Measurements from ENCODE around the gene SLC49A3. TPM values are rescaled to one million over a fixed set of nuclear protein-coding genes. Genes with fewer than 3 reads are reported as not detected.
A peak's percentile ranks its signal among the peaks of the same experiment; 100 is the strongest.

The SLC49A3 gene
- total and polyA plus RNA-seq, 7 donors, result 2.4 to 6.4 (median 4.6) TPM

DNA sequence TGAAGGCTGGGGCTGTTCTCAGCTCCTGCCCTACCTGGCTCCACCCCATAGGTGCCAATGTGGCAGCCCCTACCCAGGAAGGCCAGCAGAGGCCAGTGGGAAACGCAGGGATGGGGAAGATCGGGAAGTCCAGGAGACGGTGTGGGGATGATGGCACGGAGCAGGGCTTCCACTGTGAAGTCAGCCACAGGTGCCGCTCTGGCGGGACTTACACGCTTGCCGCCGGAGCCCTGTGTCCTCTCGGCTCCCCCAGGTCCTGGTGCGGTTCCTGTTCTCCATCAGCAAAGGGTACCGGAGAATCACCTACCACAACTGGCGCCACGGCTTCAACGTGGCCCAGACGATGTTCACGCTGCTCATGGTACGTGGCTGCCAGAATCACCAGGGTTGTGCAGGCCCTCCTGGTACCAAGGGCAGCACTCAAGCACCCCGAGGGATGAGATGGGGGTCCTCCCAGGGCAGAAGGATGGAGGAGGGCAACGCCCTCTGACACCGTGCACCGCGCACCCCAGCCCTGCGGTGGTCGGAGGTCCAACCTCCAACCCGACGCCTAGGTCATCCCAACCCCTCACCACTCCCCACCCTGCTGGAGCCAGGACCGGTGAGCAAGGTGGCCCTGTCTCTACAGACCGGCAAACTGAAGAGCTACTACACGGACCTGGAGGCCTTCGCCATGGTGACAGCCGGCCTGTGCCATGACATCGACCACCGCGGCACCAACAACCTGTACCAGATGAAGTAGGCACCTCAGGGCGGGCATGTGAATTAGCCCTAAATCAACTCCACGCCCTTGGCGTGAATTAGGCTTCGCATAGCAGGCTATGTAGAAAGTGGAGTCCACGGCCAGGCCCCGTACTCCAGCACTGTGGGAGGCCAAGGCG lies 26.8 kb downstream of the SLC49A3 start:
- DNase-seq, result peak; percentile 65
- Histone ChIP-seq H3K4me3 (no peak overlapping the region), H3K36me3 (no peaks in the 10 kb centered on the region), H3K9me3 (no peaks in the 10 kb centered on the region), H3K27me3 (peaks cover 0 to 26% (median 22%) of the 10 kb centered on the region in 3 donors), H3K4me1 (peaks cover 0 to 14% (median 13%) of the 10 kb centered on the region in 4 donors), H3K27ac (no peak overlapping the region)
- TF ChIP-seq POLR2AphosphoS5 (IDR thresholded peaks at IDR 0.05) (no peak), CTCF (IDR thresholded peaks at IDR 0.05) (no peak), EP300 (IDR thresholded peaks at IDR 0.05) (no peak), POLR2A (IDR thresholded peaks at IDR 0.05) (no peak)
- 96 to 97% methylated on average over 42 of the region's 42 CpGs for WGBS, 2 donors
- intact Hi-C loops (cut with DNase I), result no loop called here

GRCh38 chr4:661231-661630 lies 27.7 kb downstream of the SLC49A3 start:
- 86 to 96% methylated on average over 3 of the region's 3 CpGs for WGBS, 2 donors
- Histone ChIP-seq H3K36me3 (no peaks in the 10 kb centered on the region), H3K9me3 (no peaks in the 10 kb centered on the region), H3K4me3 (no peak overlapping the region), H3K27me3 (peaks cover 0 to 35% (median 22%) of the 10 kb centered on the region in 3 donors), H3K4me1 (peaks cover 0 to 14% (median 13%) of the 10 kb centered on the region in 4 donors), H3K27ac (no peak overlapping the region)
- DNase-seq, result peak; percentile 32
- intact Hi-C loops (cut with DNase I), result no loop called here
- no peak for TF ChIP-seq POLR2A (IDR thresholded peaks at IDR 0.05)
- TF ChIP-seq POLR2AphosphoS5 (IDR thresholded peaks at IDR 0.05), result no peak
- no peak for TF ChIP-seq EP300 (IDR thresholded peaks at IDR 0.05)
- no peak for TF ChIP-seq CTCF (IDR thresholded peaks at IDR 0.05)

GRCh38 chr4:660401-660800 lies 28.6 kb downstream of the SLC49A3 start:
- Histone ChIP-seq H3K4me3 (no peak overlapping the region), H3K4me1 (peaks cover 0 to 14% (median 13%) of the 10 kb centered on the region in 4 donors), H3K27ac (no peak overlapping the region), H3K36me3 (no peaks in the 10 kb centered on the region), H3K9me3 (no peaks in the 10 kb centered on the region), H3K27me3 (peaks cover 0 to 35% (median 22%) of the 10 kb centered on the region in 3 donors)
- TF ChIP-seq POLR2AphosphoS5 (IDR thresholded peaks at IDR 0.05) (no peak), CTCF (IDR thresholded peaks at IDR 0.05) (no peak), POLR2A (IDR thresholded peaks at IDR 0.05) (no peak), EP300 (IDR thresholded peaks at IDR 0.05) (no peak)
- WGBS, 2 donors, result 90 to 94% methylated on average over 10 of the region's 10 CpGs
- intact Hi-C loops (cut with DNase I), result no loop called here
- peak; percentile 55 for DNase-seq

GRCh38 chr4:659851-660250 lies 29.1 kb downstream of the SLC49A3 start:
- H3K4me1 ChIP-seq, result peaks cover 0 to 14% (median 13%) of the 10 kb centered on the region in 4 donors
- intact Hi-C loops (cut with DNase I), result no loop called here
- 77 to 94% methylated on average over 8 of the region's 8 CpGs for whole genome bisulfite sequencing, 2 donors
- no peaks in the 10 kb centered on the region for H3K36me3 ChIP-seq
- TF ChIP-seq EP300 (IDR thresholded peaks at IDR 0.05), result no peak
- TF ChIP-seq CTCF (IDR thresholded peaks at IDR 0.05), result no peak
- no peak for TF ChIP-seq POLR2A (IDR thresholded peaks at IDR 0.05)
- peaks cover 0 to 34% (median 22%) of the 10 kb centered on the region in 3 donors for H3K27me3 ChIP-seq
- no peak overlapping the region for H3K27ac ChIP-seq
- no peaks in the 10 kb centered on the region for H3K9me3 ChIP-seq
- H3K4me3 ChIP-seq, result no peak overlapping the region
- DNase-seq, result peak; percentile 25
